Measurements from ENCODE around the gene ZBTB7B. TPM values are rescaled to one million over a fixed set of nuclear protein-coding genes. Genes with fewer than 3 reads are reported as not detected.

Gene ZBTB7B
- total RNA-seq, result 24.6 and 26.6 TPM in 2 replicates
- 25.9 TPM for polyA plus RNA-seq (2012)

- DNase-seq (ENCODE audit: low read depth), result no peak
Observed at GRCh38 chr1:155002464-155003226, at the start of gene ZBTB7B. Gene ZBTB7B (plus strand): TSS chr1:155002802. CDS start chr1:155014661, 11,859 bp downstream.

GRCh38 chr1:154953611-154954038 lies 49.0 kb upstream of the ZBTB7B start:
- no peak for DNase-seq (ENCODE audit: low read depth)

GRCh38 chr1:154954541-154954940 lies 48.1 kb upstream of the ZBTB7B start:
- DNase-seq (ENCODE audit: low read depth), result no peak

- DNase-seq (ENCODE audit: low read depth), result peak; percentile 90
Observed at GRCh38 chr1:154955039-154955717, 47.4 kb upstream of the ZBTB7B start.

GRCh38 chr1:154955718-154956543 lies 46.7 kb upstream of the ZBTB7B start, which contains the start of gene PBXIP1:
Gene PBXIP1 (minus strand): TSS chr1:154956099. CDS start chr1:154953721, 2,378 bp downstream.
- peak; percentile 98 for DNase-seq (ENCODE audit: low read depth)

- peak; percentile 93 for DNase-seq (ENCODE audit: low read depth)
Observed at GRCh38 chr1:154956544-154956941, 46.1 kb upstream of the ZBTB7B start.

GRCh38 chr1:154957091-154957657 lies 45.4 kb upstream of the ZBTB7B start:
- peak; percentile 57 for DNase-seq (ENCODE audit: low read depth)

- DNase-seq (ENCODE audit: low read depth), result no peak
Observed at GRCh38 chr1:154958036-154958435, 44.6 kb upstream of the ZBTB7B start.

GRCh38 chr1:154958681-154959425 lies 43.7 kb upstream of the ZBTB7B start:
- no peak for DNase-seq (ENCODE audit: low read depth)

GRCh38 chr1:154959426-154959780 lies 43.2 kb upstream of the ZBTB7B start:
- no peak for DNase-seq (ENCODE audit: low read depth)

GRCh38 chr1:154960446-154961136 lies 42.0 kb upstream of the ZBTB7B start:
- no peak for DNase-seq (ENCODE audit: low read depth)

GRCh38 chr1:154961207-154962155 lies 41.1 kb upstream of the ZBTB7B start, which contains the start of gene PYGO2:
Gene PYGO2 (minus strand): TSS chr1:154961782. CDS start chr1:154961576, 206 bp downstream.
- peak; percentile 83 for DNase-seq (ENCODE audit: low read depth)

GRCh38 chr1:154962156-154962749 lies 40.3 kb upstream of the ZBTB7B start:
- DNase-seq (ENCODE audit: low read depth), result peak; percentile 39

GRCh38 chr1:154962795-154963330 lies 39.7 kb upstream of the ZBTB7B start:
- no peak for DNase-seq (ENCODE audit: low read depth)

GRCh38 chr1:154963643-154964042 lies 39.0 kb upstream of the ZBTB7B start:
- DNase-seq (ENCODE audit: low read depth), result no peak

GRCh38 chr1:154964359-154964758 lies 38.2 kb upstream of the ZBTB7B start:
- DNase-seq (ENCODE audit: low read depth), result no peak

GRCh38 chr1:154966111-154966510 lies 36.5 kb upstream of the ZBTB7B start:
- no peak for DNase-seq (ENCODE audit: low read depth)
